ENCODE results near the gene CEACAM21. TPM values are rescaled to one million over a fixed set of nuclear protein-coding genes. Genes with fewer than 3 reads are reported as not detected.

CEACAM21 gene
- total RNA-seq, 1 donor from 2014 or later, result 12.0 TPM

- Mint-ChIP-seq H3K4me1 (no peaks in the 10 kb centered on the region), H3K4me3 (no peak overlapping the region), H3K27ac (no peak overlapping the region), H3K36me3 (ENCODE audit: low read depth) (no peaks in the 10 kb centered on the region), H3K9me3 (no peaks in the 10 kb centered on the region), H3K27me3 (peaks cover 25% of the 10 kb centered on the region)
- POLR2A ChIA-PET, result no interaction called here
- no peak for TF ChIP-seq CTCF (IDR thresholded peaks at IDR 0.05)
- DNase-seq (no peak), ATAC-seq (ENCODE audit: low read depth) (no peak)
- intact Hi-C loops (cut with micrococcal nuclease), result no loop called here
- CTCF ChIA-PET, result no interaction called here
Observed at GRCh38 chr19:41616792-41617621, 41.0 kb downstream of the CEACAM21 start.

GRCh38 chr19:41617941-41618730 is 42.2 kb downstream of the CEACAM21 start:
- peaks cover 16% of the 10 kb centered on the region for H3K27me3 Mint-ChIP-seq
- no peaks in the 10 kb centered on the region for H3K9me3 Mint-ChIP-seq
- ChIA-PET CTCF (no interaction called here), POLR2A (no interaction called here)
- H3K4me3 Mint-ChIP-seq, result no peak overlapping the region
- TF ChIP-seq CTCF (IDR thresholded peaks at IDR 0.05), result no peak
- no peak overlapping the region for H3K27ac Mint-ChIP-seq
- intact Hi-C loops (cut with micrococcal nuclease), result no loop called here
- DNase-seq (no peak), ATAC-seq (ENCODE audit: low read depth) (no peak)
- H3K4me1 Mint-ChIP-seq, result no peaks in the 10 kb centered on the region
- no peaks in the 10 kb centered on the region for H3K36me3 Mint-ChIP-seq (ENCODE audit: low read depth)

- intact Hi-C loops (cut with micrococcal nuclease), result no loop called here
- no peak for DNase-seq
- no peaks in the 10 kb centered on the region for H3K36me3 Mint-ChIP-seq (ENCODE audit: low read depth)
- no peaks in the 10 kb centered on the region for H3K4me1 Mint-ChIP-seq
- no peak for ATAC-seq (ENCODE audit: low read depth)
- no peaks in the 10 kb centered on the region for H3K9me3 Mint-ChIP-seq
- no peak for TF ChIP-seq CTCF (IDR thresholded peaks at IDR 0.05)
- POLR2A ChIA-PET, result no interaction called here
- H3K27ac Mint-ChIP-seq, result no peak overlapping the region
- CTCF ChIA-PET, result no interaction called here
- H3K4me3 Mint-ChIP-seq, result no peak overlapping the region
- H3K27me3 Mint-ChIP-seq, result peaks cover 10% of the 10 kb centered on the region
Observed at GRCh38 chr19:41619018-41619556, 43.1 kb downstream of the CEACAM21 start.

- Mint-ChIP-seq H3K4me3 (no peak overlapping the region), H3K36me3 (ENCODE audit: low read depth) (no peaks in the 10 kb centered on the region), H3K4me1 (no peaks in the 10 kb centered on the region), H3K27me3 (peaks cover 6% of the 10 kb centered on the region), H3K9me3 (no peaks in the 10 kb centered on the region), H3K27ac (no peak overlapping the region)
- ATAC-seq (ENCODE audit: low read depth) (no peak), DNase-seq (no peak)
- no peak for TF ChIP-seq CTCF (IDR thresholded peaks at IDR 0.05)
- CTCF ChIA-PET, result no interaction called here
- POLR2A ChIA-PET, result no interaction called here
- intact Hi-C loops (cut with micrococcal nuclease), result no loop called here
Observed at GRCh38 chr19:41620171-41620570, 44.2 kb downstream of the CEACAM21 start.

- intact Hi-C loops (cut with micrococcal nuclease), result no loop called here
- ChIA-PET CTCF (no interaction called here), POLR2A (no interaction called here)
- Mint-ChIP-seq H3K9me3 (no peaks in the 10 kb centered on the region), H3K4me1 (no peaks in the 10 kb centered on the region), H3K27me3 (peaks cover 6% of the 10 kb centered on the region), H3K36me3 (ENCODE audit: low read depth) (no peaks in the 10 kb centered on the region), H3K4me3 (no peak overlapping the region), H3K27ac (no peak overlapping the region)
- DNase-seq (no peak), ATAC-seq (ENCODE audit: low read depth) (no peak)
- no peak for TF ChIP-seq CTCF (IDR thresholded peaks at IDR 0.05)
Observed at GRCh38 chr19:41621226-41621625, 45.3 kb downstream of the CEACAM21 start.

All from activated B cell treated with CpG ODN at 0.5 μM for 24 hours (primary cell).